Ishikawa (cell line): ENCODE data around the gene PCMTD2.

ENCODE experiments used
- CEBPB ChIP-seq: IDR thresholded peaks from 2 replicates; pipeline ENCODE4 v1.6.1; 2012
- EGR1 ChIP-seq: IDR thresholded peaks from 2 replicates; pipeline ENCODE4 v1.6.1; 2012
- EP300 ChIP-seq: IDR thresholded peaks from 2 replicates; pipeline ENCODE4 v1.6.1; 2012; ENCODE audit warnings: borderline replicate concordance
- FOXM1 ChIP-seq: IDR thresholded peaks from 2 replicates; pipeline ENCODE4 v1.6.1; 2012; ENCODE audit warnings: low read depth, borderline replicate concordance
- MAX ChIP-seq: IDR thresholded peaks from 2 replicates; pipeline ENCODE4 v1.6.1; 2012
- RAD21 ChIP-seq: IDR thresholded peaks from 2 replicates; pipeline ENCODE4 v1.6.1; 2012; ENCODE audit warnings: low read depth
- REST ChIP-seq: IDR thresholded peaks from 2 replicates; pipeline ENCODE4 v1.6.1; 2012; ENCODE audit warnings: low read depth, mild to moderate bottlenecking
- TAF1 ChIP-seq: IDR thresholded peaks from 2 replicates; pipeline ENCODE4 v1.6.1; 2012; ENCODE audit warnings: low read depth, mild to moderate bottlenecking
- TCF12 ChIP-seq: IDR thresholded peaks from 2 replicates; pipeline ENCODE4 v1.6.1; 2012; ENCODE audit warnings: low read depth
- TEAD4 ChIP-seq: IDR thresholded peaks from 2 replicates; pipeline ENCODE4 v1.6.1; 2012
- USF1 ChIP-seq: IDR thresholded peaks from 2 replicates; pipeline ENCODE4 v1.6.1; 2012
- ZBTB7A ChIP-seq: IDR thresholded peaks from 2 replicates; pipeline ENCODE4 v1.6.1; 2012; ENCODE audit warnings: low read depth

GRCh38 chr20:64237316-64237715 lies 18.2 kb upstream of the PCMTD2 start:
- no peak for TF ChIP-seq TAF1
- TF ChIP-seq ZBTB7A: no peak
- TF ChIP-seq EP300: no peak
- TF ChIP-seq RAD21: no peak
- no peak for TF ChIP-seq CEBPB
- TF ChIP-seq REST: no peak
- TF ChIP-seq MAX: no peak
- TF ChIP-seq FOXM1: no peak
- TF ChIP-seq EGR1: no peak
- TF ChIP-seq TCF12: no peak
- TF ChIP-seq TEAD4: no peak
- TF ChIP-seq USF1: no peak
